HG03060 (cell line): ENCODE measurements around the gene ZIC1.

Experiments
- ATAC-seq: cut with Tn5 transposase; IDR thresholded peaks from one replicate; pipeline ENCODE4 v1.9.1; 2021; ENCODE audit warnings: low read depth, moderate number of reproducible peaks; ENCODE audit not compliant: unreplicated experiment

ZIC1 gene

DNA sequence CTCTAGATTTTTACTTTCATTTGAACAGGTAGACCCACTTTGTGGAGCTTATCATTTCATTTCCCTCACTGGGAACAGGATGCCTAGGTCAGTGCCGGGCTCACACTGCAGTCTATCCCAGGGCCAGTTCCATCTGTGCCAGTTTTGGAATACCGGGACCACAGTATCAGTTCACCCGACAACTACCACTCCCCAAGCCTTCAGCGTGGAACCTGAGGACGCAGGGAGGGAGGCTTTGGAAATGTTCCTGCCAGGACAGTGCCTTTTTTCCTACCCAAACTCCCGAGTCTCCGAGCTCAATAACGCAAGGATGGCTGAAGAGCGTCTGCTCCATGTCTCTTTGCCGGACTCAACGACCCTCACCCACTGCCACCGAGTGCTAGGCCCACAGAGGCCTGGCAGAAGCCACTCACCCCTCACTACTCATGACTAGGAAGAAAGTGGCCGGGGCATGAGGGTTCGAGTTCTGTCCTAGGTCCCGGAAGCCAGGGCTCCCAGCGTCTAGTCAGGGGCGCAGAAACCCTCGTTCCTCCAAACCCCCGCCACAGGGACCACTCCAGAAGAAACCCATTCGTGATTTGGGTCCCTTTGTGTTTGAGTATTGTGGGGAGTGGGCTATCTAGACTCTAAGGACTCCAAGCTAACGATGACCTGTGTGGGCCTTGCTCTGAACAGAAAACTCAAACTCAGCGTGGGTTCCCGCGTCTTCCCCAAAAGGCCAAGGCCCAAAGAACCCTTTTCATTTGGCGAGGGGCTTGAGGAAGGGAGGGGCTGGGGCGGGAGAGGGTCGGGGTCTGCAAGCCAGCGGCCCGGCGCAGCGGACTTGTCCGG lies 11.4 kb downstream of the ZIC1 start:
- ATAC-seq = no peak

DNA sequence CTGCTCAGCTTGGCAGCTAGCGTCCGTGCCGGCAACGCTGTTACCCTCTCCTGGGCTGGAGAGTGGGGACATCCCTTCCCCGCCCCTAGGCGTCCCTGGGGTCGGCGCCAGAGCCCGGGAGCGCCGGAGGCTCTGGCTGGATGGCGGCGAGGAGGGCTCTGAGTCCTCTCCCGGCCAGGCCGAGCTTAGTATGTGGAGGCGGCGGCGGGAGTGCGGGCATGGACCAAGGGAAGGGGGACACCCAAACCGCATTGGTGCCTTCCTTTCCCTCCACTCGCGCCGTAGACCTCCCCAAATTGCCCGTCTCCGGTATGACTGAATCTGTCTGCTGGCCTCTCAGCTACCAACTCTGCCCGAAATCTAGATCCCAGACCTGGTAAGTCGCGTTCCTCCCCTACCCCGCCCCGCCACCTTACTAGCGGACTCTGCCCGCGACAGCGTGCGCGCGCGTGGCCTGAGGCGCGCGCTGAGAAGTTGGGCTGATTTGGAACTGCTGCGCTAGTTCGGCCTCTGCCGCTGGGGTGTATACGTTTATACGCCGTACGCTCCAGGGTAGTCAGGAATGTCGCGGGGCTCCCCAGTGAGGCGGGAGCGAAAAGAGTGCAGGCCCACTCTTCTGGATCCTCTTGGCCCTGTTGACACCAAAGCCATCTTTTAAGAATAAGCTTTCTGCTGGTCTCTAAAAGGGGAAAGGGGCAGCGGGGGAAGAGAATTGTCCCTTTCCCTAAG lies 12.2 kb downstream of the ZIC1 start:
- ATAC-seq = no peak

DNA sequence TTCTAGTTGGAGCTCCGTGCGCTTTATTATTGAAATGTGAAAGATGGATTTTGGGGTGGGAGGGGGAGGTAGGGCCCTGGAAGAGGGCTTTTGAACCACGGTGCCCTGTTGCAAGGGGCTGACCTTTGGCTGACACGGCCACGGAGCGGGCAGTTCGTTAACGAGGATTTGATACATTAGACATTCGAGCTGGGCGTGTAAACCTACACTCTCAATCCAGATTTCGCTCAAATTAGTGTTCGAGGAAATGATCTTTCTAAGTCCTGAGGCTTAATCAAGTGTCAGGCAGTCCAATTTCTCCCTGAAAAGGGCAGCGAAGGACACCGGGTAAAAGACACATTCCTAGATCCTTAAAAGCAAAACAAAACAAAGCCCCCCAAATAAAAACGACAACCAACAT lies 13.0 kb downstream of the ZIC1 start:
- no peak for ATAC-seq

DNA sequence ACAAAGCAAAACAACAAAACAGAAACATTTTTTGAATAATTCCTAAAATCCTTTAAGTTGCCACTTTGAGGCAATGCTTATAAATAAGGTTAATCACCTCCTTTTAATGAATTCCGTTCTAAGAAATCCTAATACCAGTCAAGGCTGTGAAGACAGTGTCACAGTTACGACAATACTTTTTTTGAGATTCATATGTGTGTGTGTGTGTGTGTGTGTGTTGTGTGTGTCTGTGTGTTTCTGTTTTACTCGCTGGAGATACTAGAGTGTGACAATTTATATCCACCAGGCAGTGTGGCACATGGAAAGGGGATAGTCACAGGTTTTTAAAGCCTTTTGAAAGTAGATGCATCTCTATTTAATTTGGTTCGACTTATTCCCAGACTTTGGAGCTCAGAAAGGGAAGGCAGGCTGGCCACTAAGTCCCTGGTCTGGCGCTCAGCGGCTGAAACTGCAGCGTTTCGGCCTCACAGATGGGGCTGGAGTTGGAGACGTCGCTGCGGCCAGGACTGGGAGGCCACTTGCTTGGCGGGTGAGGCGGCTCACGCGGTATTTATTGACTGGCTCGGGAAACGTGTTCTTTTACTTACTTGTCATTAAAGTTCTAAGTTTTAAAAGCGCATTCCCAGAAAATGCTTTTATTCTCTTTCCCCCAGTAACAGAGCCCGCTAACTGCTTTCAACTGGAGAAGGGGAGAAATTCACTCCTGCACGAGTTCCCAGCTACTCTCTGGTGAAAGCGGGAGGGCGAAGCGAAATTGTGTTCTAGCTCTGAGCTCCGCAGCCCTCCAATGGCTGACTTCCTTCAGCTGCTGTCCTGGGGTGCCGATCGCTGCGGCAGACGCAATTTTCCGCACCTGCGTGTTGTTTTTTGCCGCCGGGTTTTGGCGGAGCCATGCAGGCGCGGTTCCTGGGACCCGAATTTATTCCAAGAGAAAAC lies 13.7 kb downstream of the ZIC1 start:
- no peak for ATAC-seq

DNA sequence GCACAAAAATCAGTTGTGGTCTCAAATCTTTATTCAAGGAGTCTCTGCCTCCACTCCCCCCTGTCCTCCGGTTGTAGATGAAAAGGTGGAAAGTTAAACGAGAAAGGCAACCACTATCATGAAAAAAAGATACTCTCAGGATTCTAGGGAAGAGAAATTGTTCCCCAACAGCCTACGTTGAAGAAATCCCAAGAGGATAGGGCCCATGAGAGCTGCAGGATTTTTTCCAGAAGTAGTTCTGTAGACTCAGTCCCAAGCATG lies 14.3 kb downstream of the ZIC1 start:
- ATAC-seq = no peak

DNA sequence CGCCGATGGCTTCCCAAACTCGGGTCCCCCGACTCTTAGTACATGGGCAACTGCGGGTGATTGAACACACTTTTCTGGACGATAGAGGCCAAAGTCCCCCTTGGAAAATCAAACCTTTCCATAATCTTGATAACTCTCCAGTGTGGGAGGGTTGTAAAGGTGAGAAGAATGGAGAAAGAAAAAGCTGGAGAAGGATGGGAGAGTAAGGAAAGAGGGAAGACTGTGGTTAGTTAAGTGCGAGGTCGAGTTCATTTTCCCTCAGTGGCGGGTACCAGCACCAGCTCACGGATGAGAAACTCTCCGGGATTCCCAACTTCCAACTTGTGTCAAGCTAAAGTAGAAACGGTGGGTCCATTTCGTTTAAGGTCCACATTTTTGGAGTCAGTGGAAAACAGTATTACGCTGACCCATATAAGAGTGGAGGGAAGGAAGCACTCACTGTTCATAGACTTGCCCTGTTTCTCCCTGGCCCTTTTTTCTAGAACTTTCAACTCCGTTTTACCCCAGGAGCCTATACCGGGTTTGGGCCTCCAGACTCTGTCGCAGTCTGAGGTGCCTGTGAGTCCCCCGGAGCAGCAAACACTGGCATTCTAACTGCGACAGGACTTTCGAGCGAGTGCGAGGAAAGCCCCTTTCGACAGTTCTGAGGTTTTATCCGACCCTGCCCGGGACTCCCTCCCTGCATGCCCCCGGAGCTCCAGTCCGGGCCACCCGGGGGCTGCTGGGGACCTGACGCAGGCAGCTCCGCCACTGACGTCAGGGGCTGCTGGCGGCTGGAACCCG lies 14.8 kb downstream of the ZIC1 start:
- ATAC-seq = no peak

DNA sequence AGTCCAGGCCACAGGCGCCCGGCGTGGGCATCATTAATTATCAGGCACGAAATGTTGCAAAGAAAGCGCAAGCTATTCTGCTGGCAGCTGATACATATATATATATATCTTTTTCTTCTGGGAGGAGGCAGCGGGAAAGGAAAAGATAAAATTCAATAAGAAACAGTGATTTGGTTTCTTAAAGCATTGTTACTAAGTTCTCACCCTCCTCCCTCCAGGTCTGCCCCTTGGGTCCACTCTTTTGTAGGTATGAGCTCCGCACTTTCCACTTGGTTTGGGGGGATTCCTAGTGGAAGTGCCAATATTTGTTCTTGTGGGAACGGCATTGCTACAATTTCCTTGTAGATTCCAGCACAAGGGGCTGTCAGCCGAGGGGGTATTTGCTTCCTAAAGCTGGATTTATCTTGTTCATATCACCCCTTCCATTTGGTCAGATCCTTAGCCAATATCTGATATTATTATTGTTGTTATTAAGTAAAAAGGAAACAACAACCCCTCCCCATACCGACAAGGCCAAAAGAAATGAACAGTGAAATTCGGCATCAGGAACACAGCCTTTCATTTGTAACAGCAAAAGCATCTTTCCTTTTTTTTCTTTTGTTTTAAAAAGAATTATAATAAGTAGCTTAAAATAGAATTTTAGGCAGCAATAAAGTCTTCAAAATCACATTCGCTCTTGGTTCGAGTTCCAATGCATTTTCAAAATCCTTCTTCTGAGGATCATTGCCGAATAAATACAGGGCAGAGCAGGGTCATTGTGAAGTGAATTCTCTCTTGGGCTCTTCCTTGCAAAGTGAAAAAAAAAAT lies 15.6 kb downstream of the ZIC1 start:
- no peak for ATAC-seq

DNA sequence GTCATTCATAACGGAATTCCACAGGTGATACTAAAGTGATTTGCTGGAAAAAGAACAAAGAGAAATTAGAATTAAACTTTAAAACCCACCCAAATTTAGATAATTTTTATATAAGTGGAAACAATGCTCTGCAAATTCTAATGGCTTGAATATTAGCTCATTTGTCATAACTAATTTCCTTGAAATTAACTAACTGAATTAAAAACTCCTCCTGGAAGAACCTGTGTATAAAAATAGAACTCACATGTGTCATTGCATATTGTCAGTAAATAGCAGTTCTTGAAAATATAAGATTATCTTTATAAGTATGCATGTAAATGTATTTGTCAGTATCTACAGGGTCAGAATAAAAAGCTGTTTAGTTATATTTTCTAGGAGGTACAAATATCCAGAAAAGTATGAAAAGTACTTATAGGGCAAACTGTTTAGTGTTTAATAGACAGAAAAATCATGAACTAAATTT lies 16.3 kb downstream of the ZIC1 start:
- no peak for ATAC-seq

DNA sequence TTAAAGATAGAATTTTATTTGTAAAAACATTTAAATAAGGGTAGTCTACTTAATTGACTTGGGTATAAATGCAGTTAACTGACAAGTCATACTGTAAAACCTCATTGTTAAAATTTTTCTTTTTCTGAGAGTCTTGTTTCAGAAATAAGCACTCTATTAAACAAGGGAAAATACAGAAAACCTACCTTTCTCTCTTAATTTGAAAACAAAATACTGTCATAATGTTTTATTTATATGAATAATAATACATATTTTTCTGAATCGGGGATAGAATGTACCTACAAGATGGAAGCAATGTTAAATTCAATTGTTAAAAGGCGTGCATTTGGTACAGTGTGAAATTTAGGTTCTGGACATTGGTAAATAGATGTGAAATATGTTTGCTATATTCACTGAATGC lies 17.8 kb downstream of the ZIC1 start:
- ATAC-seq = no peak

DNA sequence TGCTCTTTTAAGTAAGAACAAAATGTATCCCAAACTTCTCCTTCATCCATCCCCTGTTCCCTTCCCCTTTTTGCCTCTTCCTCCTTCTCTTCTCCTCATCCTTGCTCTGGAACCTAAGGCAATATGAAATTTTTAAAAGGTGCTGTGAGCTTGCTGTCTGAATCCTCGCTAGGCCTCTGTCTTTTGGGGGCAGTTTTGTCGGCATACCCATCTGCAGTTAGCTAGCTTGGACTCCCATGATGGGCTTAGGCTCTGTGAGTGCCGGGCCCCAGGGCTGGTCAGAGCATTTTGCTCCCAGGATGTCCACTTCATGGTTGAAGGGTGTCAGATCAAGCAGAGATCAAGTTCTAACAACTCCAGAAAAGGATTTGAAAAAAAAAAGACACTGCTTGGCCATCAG lies 18.6 kb downstream of the ZIC1 start:
- ATAC-seq = no peak

DNA sequence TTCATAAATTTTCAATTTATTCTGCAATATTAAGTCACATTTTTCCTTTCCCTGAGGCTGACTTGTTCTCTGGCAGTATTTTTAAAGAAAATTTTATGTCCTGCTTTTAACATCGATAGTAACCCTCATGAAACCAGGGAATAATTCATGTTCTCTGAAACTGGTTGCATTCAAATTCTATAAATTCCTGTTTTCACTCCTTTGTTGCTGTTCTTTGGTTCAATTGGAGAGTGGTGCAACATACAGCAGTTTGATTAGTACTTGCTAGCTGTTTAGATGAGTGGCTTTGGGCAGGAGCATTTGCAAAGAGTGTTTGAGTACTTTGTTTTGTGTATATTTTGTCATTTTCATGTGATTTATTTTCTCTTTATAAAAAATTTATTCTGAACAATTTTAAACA lies 19.2 kb downstream of the ZIC1 start:
- ATAC-seq = no peak

DNA sequence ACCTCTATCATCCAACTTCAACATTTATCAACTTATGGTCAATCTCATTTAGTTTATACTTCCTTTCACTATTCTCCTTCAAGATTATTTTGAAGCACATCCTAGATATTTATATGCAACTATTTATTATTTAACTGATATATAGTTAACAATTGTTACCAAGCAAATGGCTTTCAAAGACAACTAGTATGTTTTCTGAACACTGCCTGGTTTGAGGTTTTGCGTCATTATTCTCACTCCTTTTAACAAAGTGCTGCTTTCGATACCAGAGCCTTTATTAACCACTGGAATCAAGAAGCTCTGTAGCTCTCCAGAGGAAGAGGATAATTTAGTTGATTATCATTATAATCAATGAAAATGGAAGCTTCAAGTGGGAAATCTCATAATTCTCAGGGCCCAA lies 19.6 kb downstream of the ZIC1 start:
- ATAC-seq = no peak

DNA sequence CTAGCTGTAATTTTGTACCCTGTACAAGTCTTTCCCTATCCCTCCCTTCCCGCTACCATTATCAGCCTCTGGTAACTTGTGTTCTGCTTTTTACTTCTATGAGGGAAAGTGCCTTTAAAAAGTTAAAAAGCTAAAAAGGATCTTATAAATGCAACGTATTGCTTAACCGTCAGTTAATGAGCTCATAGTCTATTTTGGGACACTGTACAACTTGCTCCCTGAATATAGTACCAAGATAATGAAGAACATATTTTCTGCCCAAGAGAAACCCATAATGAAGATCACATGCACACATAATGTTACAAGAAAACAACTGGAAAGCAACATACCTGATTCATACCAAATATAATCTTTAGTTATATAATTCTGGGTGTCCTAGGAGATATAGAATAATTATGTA lies 22.6 kb downstream of the ZIC1 start:
- ATAC-seq = no peak

DNA sequence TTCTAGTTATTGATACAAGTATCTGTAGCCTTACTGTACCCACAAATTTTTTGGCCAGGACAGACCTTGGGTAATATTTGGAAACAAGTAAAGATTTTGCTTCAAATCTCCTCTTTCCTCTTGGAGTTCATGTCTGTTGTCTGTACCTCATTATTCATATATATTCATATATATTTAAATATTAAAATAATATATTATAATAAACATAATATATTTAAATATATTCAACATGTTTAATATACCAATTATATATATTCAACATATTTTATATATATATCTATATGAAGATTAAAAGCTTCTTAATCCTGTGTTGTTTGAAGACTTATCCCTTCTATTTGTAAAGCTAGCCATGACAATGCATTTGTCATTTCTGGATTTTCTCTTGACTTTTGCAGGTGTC lies 38.1 kb downstream of the ZIC1 start:
- ATAC-seq = no peak

DNA sequence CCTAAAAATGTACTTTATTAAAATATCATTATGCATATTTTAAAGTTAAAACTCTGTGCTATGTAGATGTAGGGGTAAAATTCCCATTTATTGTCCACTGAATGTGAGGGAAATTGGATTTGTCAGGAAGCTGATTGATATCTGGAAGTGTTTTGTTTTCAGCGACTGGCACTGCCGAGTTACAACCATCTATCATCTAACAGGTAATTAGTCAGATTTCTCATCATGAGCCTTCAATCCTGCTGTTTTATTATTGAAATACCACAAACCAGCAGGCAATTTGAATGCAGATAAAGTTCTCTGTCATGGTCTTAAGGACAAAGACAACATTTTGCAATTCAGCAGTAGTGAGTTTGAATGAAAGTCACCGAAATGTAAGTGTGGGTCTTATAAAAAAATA lies 40.5 kb downstream of the ZIC1 start:
- ATAC-seq = no peak

DNA sequence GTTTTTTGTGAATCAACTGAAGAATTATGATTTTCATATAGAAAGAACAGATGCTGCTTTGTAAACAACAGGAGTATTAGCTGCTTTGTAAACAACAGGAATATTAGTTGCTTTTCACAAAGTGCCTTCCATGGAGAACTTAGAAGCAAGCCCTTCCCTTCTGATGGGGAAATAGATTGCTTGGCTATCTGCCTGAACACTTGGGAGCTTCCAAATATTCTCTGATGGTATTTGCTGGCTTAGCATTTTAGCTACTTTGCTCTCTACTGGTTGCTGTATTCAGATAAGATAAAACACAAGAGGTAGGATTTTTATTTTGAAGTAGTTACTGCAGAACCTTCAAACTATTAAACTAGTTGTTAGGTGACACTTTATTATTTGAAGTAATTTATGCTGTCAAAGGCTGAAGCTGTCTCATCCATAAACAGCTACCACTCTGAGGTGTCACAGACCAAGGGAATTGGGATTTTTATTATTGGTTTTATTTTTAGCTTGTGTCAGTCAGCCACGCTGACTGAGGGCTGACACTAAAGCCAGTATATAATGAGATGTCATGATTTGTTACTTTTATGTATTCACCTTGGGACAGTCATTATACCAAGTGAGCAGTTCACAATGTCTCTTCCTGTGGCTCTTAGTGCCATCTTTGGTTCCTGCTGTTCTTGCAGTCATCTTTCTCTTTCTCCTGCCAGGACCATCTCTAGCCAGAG lies 50.0 kb downstream of the ZIC1 start:
- ATAC-seq = no peak

DNA sequence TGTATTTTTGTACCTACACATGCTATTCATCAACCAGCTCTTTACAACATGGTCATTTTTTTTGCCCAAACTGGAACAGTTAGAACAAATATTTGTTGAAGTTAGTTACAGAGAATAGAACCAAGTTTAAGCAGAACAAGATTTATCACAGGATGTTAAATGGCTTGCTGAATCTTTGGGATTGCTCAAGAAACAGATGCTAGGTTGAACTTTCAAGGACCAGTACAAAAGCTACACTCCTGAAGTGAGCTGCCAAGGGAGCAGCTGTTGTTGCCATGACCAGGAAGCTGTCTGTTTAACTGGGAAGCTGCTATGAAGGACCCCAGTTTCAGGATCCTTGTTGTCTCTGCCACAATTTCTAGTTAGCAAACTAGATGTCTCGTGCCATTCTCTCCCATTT lies 53.7 kb downstream of the ZIC1 start:
- ATAC-seq = no peak
